ENCODE measurements around the gene UBC. TPM values are rescaled to one million over a fixed set of nuclear protein-coding genes. Genes with fewer than 3 reads are reported as not detected.
A peak's percentile ranks its signal among the peaks of the same experiment; 100 is the strongest.

The UBC gene
- total RNA-seq, 1 donor from 2014 or later, result 1,214 TPM

DNA sequence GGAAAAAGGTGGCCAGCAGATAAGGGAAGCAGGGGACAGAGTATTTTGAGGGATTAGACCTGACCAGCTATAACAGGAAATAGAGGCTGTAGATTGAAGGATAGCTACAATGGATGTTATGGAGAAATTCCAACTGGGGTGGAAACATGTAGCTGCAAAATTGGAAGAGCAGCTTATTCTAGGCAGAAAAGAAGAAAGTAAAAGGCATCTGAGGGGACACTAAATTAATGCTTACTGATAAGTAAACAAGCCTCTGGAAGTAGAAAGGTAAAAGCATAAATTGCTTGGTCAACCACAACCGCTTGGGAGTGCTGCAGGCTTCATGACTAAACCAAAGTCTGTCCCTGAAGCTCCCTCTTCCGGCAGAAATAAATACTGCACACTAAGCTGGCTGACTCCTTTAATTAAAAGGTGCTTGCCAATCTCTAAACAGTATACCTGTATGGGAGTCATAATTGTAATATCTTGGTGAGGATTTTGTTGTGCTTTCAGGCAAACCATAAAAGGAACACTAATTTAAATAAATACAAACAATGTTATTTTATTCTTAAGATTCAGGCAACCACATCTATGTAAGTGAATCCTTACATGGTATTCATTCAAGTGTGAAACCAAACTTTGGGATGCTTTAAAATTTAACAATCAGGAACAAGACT lies 7.7 kb downstream of the UBC start:
- Histone ChIP-seq H3K27ac (ENCODE audit: low read depth, low read length) (no peak overlapping the region), H3K4me2 (ENCODE audit: low read length) (no peak overlapping the region), H3K36me3 (ENCODE audit: insufficient read depth, low read length) (peaks cover 17% of the 10 kb centered on the region), H2AFZ (ENCODE audit: low read depth, low read length) (no peak overlapping the region), H3K4me3 (ENCODE audit: insufficient read depth, low read depth, low read length) (no peak overlapping the region), H3K9ac (ENCODE audit: low read length) (no peak overlapping the region), H3K79me2 (ENCODE audit: insufficient read depth, low read length) (peaks cover 19% of the 10 kb centered on the region), H3K9me3 (ENCODE audit: insufficient read depth, low read depth, low read length) (no peaks in the 10 kb centered on the region), H3K4me1 (ENCODE audit: insufficient read depth, low read length) (peaks cover 19% of the 10 kb centered on the region), H4K20me1 (ENCODE audit: insufficient read depth, low read length) (peaks cover 43% of the 10 kb centered on the region), H3K27me3 (ENCODE audit: insufficient read depth, low read length) (no peaks in the 10 kb centered on the region)
- TF ChIP-seq, protein P1, sequence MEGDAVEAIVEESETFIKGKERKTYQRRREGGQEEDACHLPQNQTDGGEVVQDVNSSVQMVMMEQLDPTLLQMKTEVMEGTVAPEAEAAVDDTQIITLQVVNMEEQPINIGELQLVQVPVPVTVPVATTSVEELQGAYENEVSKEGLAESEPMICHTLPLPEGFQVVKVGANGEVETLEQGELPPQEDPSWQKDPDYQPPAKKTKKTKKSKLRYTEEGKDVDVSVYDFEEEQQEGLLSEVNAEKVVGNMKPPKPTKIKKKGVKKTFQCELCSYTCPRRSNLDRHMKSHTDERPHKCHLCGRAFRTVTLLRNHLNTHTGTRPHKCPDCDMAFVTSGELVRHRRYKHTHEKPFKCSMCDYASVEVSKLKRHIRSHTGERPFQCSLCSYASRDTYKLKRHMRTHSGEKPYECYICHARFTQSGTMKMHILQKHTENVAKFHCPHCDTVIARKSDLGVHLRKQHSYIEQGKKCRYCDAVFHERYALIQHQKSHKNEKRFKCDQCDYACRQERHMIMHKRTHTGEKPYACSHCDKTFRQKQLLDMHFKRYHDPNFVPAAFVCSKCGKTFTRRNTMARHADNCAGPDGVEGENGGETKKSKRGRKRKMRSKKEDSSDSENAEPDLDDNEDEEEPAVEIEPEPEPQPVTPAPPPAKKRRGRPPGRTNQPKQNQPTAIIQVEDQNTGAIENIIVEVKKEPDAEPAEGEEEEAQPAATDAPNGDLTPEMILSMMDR (IDR thresholded peaks at IDR 0.05; ENCODE audit: insufficient read depth, low read depth, low read length), result peak; percentile 100
- no peak for TF ChIP-seq EZH2 (IDR thresholded peaks at IDR 0.05; ENCODE audit: insufficient read depth, low read length)
- Mint-ChIP-seq H3K36me3 (ENCODE audit: low read depth, unreplicated experiment) (peaks cover 5% of the 10 kb centered on the region), H3K27me3 (ENCODE audit: low read depth, unreplicated experiment) (no peaks in the 10 kb centered on the region), H3K9me3 (ENCODE audit: unreplicated experiment) (no peaks in the 10 kb centered on the region), H3K27ac (ENCODE audit: unreplicated experiment) (no peak overlapping the region), H3K4me1 (ENCODE audit: low read depth, unreplicated experiment) (peaks cover 31% of the 10 kb centered on the region), H3K4me3 (ENCODE audit: unreplicated experiment) (no peak overlapping the region)
- DNase-seq (ENCODE audit: low read depth) (peak; percentile 75), FAIRE-seq (no peak)

DNA sequence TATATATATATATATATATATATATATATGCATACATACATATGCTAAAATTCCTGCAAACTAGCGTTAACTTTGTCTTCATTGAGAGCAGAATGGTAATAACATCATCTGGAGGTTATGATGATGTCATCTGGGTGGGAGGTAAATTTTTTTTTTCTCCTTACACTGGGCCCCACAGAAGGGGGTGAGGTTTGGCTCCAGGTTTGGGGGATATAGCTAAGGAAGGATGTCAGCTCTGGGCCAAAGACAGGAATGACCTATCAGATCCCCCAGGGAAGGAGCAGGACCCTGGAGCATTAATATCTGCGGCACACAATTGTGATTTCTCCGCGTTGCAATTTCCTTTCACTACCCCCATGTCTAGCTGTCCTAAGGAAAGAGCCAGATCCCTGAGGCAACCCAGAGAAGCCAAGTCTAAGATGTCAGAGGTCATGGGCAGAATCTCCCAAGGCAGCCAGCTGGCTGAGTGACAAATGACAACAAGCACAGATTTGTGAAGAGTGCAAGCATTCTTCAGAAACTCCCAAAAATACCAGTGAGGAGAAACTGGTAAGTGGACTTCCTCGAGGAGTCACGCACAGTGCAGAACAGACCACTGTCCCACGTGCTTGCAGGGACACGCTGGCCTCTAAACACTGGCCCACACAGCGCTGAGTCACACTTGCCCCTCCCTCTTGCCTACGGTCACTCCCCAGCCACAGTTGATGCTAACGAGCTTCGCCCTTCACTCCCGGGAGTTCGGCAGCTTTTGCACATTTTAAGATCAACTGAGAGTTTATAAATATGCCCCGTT lies 9.9 kb downstream of the UBC start:
- Mint-ChIP-seq H3K4me1 (ENCODE audit: low read depth, unreplicated experiment) (peaks cover 15% of the 10 kb centered on the region), H3K4me3 (ENCODE audit: unreplicated experiment) (peak overlapping the region; percentile 2), H3K27ac (ENCODE audit: unreplicated experiment) (peak overlapping the region; percentile 61), H3K36me3 (ENCODE audit: low read depth, unreplicated experiment) (no peaks in the 10 kb centered on the region), H3K27me3 (ENCODE audit: low read depth, unreplicated experiment) (peaks cover 3% of the 10 kb centered on the region), H3K9me3 (ENCODE audit: unreplicated experiment) (no peaks in the 10 kb centered on the region)
- peak overlapping the region; percentile 43 for H3K9ac ChIP-seq (ENCODE audit: low read length)
- no peaks in the 10 kb centered on the region for H3K27me3 ChIP-seq (ENCODE audit: insufficient read depth, low read length)
- no peak for TF ChIP-seq EZH2 (IDR thresholded peaks at IDR 0.05; ENCODE audit: insufficient read depth, low read length)
- TF ChIP-seq, protein P1 (IDR thresholded peaks at IDR 0.05; ENCODE audit: insufficient read depth, low read depth, low read length), result no peak
- peak overlapping the region; percentile 59 for H2AFZ ChIP-seq (ENCODE audit: low read depth, low read length)
- H3K4me3 ChIP-seq (ENCODE audit: insufficient read depth, low read depth, low read length), result no peak overlapping the region
- H4K20me1 ChIP-seq (ENCODE audit: insufficient read depth, low read length), result peaks cover 24% of the 10 kb centered on the region
- peaks cover 13% of the 10 kb centered on the region for H3K4me1 ChIP-seq (ENCODE audit: insufficient read depth, low read length)
- H3K9me3 ChIP-seq (ENCODE audit: insufficient read depth, low read depth, low read length), result no peaks in the 10 kb centered on the region
- H3K4me2 ChIP-seq (ENCODE audit: low read length), result peak overlapping the region; percentile 69
- FAIRE-seq (no peak), DNase-seq (ENCODE audit: low read depth) (peak; percentile 89)
- no peaks in the 10 kb centered on the region for H3K36me3 ChIP-seq (ENCODE audit: insufficient read depth, low read length)
- H3K79me2 ChIP-seq (ENCODE audit: insufficient read depth, low read length), result no peaks in the 10 kb centered on the region
- H3K27ac ChIP-seq (ENCODE audit: low read depth, low read length), result peak overlapping the region; percentile 21
